HG03378 (cell line): ENCODE results near the gene CEP170.
"Not testable (repeated sequence)": the region's sequence is repeated elsewhere in the genome, so short reads cannot be mapped to it uniquely, and the experiment has no call there.

Experiments used
- ATAC-seq: cut with Tn5 transposase; IDR thresholded peaks from one replicate; pipeline ENCODE4 v1.9.1; 2021; ENCODE audit warnings: mild to moderate bottlenecking, moderate library complexity; ENCODE audit not compliant: unreplicated experiment

CEP170 gene

DNA sequence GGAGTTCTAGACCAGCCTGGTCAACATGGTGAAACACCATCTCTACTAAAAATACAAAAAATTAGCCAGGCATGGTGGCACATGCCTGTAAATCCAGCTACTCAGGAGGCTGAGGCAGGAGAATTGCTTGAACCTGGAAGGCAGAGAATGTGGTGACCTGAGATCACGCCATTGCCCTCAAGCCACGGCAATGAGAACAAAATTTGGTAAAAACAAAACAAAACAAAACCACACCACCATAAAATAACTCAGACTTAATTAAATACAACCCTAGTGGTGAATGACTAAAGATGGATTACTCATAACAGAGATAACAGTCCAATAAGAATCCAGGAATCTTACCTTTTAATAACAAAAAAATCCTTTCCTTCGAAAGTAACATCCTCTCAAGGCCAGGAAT is 167.7 kb downstream of the CEP170 start:
- ATAC-seq = not testable (repeated sequence)
